Sigmoid colon (tissue), 4 donors: ENCODE data around the gene KLHDC3.

Experiments used
- EP300 ChIP-seq, 4 donors: sonication (generic); formaldehyde crosslinking; IDR thresholded peaks; one replicate each; pipeline ENCODE4 v1.6.1; 2017; ENCODE audit warnings: antibody characterized with exemption in 4 of 4
- POLR2A ChIP-seq, 2 donors: fragments of 450-650 bp; IDR thresholded peaks; one replicate each; pipeline ENCODE4 v1.6.1; 2016; ENCODE audit warnings: antibody characterized with exemption in 2 of 2, mild to moderate bottlenecking in 2 of 2, moderate library complexity in 2 of 2
- POLR2AphosphoS5 ChIP-seq, 4 donors: sonication (generic); formaldehyde crosslinking; IDR thresholded peaks; one replicate each; pipeline ENCODE4 v1.6.1; 2017; ENCODE audit warnings: antibody characterized with exemption in 4 of 4

DNA sequence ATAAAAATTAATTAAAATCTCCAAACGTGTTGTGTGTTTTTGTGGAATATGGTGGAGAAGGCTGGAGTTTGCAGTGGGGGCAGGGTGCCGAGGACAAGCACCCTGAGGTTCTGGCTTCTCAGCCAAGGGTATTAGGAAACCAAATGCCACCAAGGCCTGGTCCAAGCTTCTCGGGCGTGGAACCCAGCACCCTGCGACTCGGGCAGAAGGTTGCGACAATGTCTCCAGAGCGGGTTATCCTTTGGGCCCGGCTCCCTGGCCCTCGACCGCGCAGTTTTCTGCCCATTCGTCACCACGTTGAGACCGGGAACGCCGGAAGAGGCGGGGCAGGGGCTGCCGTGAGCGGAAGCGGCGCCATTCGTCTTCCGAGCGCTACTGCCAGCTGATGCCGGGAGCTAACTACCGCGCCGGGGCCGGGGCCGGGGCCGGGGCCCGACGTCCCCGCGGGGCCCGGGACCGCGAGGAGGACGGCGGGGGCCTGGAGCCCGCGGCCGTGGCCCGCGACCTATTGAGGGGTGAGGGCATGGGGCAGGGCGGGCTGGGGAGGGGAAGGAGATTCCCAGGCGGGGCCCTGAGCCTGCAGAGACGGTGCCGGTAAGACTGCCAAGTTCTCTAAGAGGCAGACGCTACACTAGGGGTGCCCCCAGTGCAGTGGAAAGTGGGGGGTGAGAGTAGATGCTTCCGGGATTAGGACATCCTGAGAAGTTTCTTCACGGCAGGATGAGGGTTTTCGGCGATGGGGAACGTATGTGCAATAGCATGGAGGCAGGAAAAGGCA, 7.4 kb downstream of the KLHDC3 start, which contains the start of gene RRP36:
- peak in 1 of 2 donors; percentile 5 for TF ChIP-seq POLR2A (IDR thresholded peaks at IDR 0.05)
- no peak for TF ChIP-seq EP300 (IDR thresholded peaks at IDR 0.05)
- peak; percentile 43 to 73 (median 65) for TF ChIP-seq POLR2AphosphoS5 (IDR thresholded peaks at IDR 0.05)
